A673 (cell line): ENCODE results near the gene DISP3. TPM values are rescaled to one million over a fixed set of nuclear protein-coding genes. Genes with fewer than 3 reads are reported as not detected.

Source experiments
- BruUV-seq: library from RNA; stranded (reverse); fragments of 400-500 nt; replicated peaks from 2 replicates; lab custom pipeline; 2021; lab: Mats Ljungman, UMichigan
- CTCF ChIA-PET: fragments of 300-600 bp; sonication (Branson Sonifier 250); formaldehyde crosslinking; loops from one replicate; lab custom pipeline; 2022; ENCODE audit warnings: antibody characterized with exemption; lab: Charles Lee
- POLR2A ChIA-PET: fragments of 300-600 bp; sonication (Branson Sonifier 250); formaldehyde crosslinking; loops from one replicate; lab custom pipeline; 2022; ENCODE audit warnings: antibody characterized with exemption; ENCODE audit not compliant: low non-redundant PET; lab: Charles Lee
- DNase-seq: peaks from one replicate; pipeline ENCODE4 v3.0.0-alpha.2; 2015; ENCODE audit warnings: low spot score
- H3K27ac ChIP-seq: fragments of 200-600 bp; sonication (generic); 2 replicates; pipeline ENCODE4 v1.5.1; 2016; ENCODE audit warnings: mixed run types, low read depth, mild to moderate bottlenecking, mixed read lengths, antibody characterized with exemption, low read length; ENCODE audit not compliant: poor library complexity, severe bottlenecking
- H3K27me3 ChIP-seq: fragments of 200-600 bp; sonication (generic); replicated peaks from 2 replicates; pipeline ENCODE4 v1.6.1; 2017; ENCODE audit warnings: mixed run types, low read depth, mild to moderate bottlenecking, mixed read lengths, antibody characterized with exemption, low read length; ENCODE audit not compliant: insufficient read depth, poor library complexity
- H3K36me3 ChIP-seq: fragments of 200-600 bp; sonication (generic); 2 replicates; pipeline ENCODE4 v1.6.1; 2016; ENCODE audit warnings: mixed run types, mild to moderate bottlenecking, mixed read lengths, antibody characterized with exemption, low read length; ENCODE audit not compliant: insufficient read depth, poor library complexity, severe bottlenecking
- H3K4me1 ChIP-seq: fragments of 200-600 bp; sonication (generic); 2 replicates; pipeline ENCODE4 v1.6.1; 2017; ENCODE audit warnings: mixed run types, mild to moderate bottlenecking, mixed read lengths, antibody characterized with exemption, low read length; ENCODE audit not compliant: insufficient read depth, poor library complexity, severe bottlenecking
- H3K4me3 ChIP-seq: fragments of 200-600 bp; sonication (generic); 2 replicates; pipeline ENCODE4 v1.5.1; 2016; ENCODE audit warnings: low read depth, mixed run types, mild to moderate bottlenecking, mixed read lengths, low read length; ENCODE audit not compliant: poor library complexity, severe bottlenecking
- H3K9me3 ChIP-seq: fragments of 200-600 bp; sonication (generic); 2 replicates; pipeline ENCODE4 v1.6.1; 2016; ENCODE audit warnings: mixed run types, low read depth, mild to moderate bottlenecking, mixed read lengths, antibody characterized with exemption, low read length; ENCODE audit not compliant: poor library complexity, severe bottlenecking
- EZH2 ChIP-seq: fragments of 200-600 bp; sonication (generic); IDR thresholded peaks from 2 replicates; pipeline ENCODE4 v1.6.1; 2017; ENCODE audit warnings: borderline replicate concordance, low read depth, mild to moderate bottlenecking, mixed read lengths, antibody characterized with exemption, low read length; ENCODE audit not compliant: poor library complexity, severe bottlenecking
- intact Hi-C: fragments of 100-400 bp; cut with micrococcal nuclease; formaldehyde crosslinking; loops from one replicate; pipeline ENCODE4 v1.10.0; 2022; ENCODE audit not compliant: unreplicated experiment
- total RNA-seq: library from RNA; stranded (reverse); gene quantifications from 2 replicates; pipeline ENCODE4 v1.2.3, GENCODE V29; 2021
- TF ChIP-seq, protein P1 (sequence below): fragments of 300-800, 200-600 bp; sonication (generic); conservative IDR thresholded peaks from 2 replicates; pipeline ENCODE4 v1.5.1; 2017; ENCODE audit warnings: low read depth, mild to moderate bottlenecking, antibody characterized with exemption, low read length, moderate library complexity, mixed read lengths

DISP3 gene
- total RNA-seq, 1 experiment from 2014 or later = 0.49 TPM

DNA sequence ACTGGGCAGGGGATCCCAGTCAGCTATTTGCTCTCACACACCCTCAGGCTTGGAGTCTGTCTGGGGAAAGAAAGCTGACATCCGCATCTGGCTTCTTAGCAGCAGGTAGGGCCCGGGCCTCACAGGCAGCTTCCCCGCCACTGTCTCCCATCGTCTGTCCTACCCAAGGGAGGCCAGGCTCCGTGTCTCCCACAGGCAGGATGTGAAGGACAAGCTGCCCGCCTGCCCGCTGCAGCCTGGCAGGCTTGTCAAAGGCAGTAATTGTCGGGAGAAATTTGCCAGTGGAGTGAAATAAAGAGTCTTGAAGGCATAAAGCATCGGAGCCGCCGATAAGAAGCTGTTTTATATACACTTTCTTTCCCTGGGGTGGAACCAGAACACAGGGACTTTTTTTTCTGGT lies 44.0 kb upstream of the DISP3 start:
- peaks cover 33% of the 10 kb centered on the region for H3K27me3 ChIP-seq
- no peak for TF ChIP-seq EZH2
- TF ChIP-seq, protein P1, sequence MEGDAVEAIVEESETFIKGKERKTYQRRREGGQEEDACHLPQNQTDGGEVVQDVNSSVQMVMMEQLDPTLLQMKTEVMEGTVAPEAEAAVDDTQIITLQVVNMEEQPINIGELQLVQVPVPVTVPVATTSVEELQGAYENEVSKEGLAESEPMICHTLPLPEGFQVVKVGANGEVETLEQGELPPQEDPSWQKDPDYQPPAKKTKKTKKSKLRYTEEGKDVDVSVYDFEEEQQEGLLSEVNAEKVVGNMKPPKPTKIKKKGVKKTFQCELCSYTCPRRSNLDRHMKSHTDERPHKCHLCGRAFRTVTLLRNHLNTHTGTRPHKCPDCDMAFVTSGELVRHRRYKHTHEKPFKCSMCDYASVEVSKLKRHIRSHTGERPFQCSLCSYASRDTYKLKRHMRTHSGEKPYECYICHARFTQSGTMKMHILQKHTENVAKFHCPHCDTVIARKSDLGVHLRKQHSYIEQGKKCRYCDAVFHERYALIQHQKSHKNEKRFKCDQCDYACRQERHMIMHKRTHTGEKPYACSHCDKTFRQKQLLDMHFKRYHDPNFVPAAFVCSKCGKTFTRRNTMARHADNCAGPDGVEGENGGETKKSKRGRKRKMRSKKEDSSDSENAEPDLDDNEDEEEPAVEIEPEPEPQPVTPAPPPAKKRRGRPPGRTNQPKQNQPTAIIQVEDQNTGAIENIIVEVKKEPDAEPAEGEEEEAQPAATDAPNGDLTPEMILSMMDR = no peak
- no peak for DNase-seq
- no peak overlapping the region for H3K27ac ChIP-seq
- POLR2A ChIA-PET = no interaction called here
- no peaks in the 10 kb centered on the region for H3K9me3 ChIP-seq
- intact Hi-C loops = no loop called here
- no TSS peak for BruUV-seq
- H3K4me1 ChIP-seq = no peaks in the 10 kb centered on the region
- H3K36me3 ChIP-seq = no peaks in the 10 kb centered on the region
- H3K4me3 ChIP-seq = no peak overlapping the region
- CTCF ChIA-PET = no interaction called here

DNA sequence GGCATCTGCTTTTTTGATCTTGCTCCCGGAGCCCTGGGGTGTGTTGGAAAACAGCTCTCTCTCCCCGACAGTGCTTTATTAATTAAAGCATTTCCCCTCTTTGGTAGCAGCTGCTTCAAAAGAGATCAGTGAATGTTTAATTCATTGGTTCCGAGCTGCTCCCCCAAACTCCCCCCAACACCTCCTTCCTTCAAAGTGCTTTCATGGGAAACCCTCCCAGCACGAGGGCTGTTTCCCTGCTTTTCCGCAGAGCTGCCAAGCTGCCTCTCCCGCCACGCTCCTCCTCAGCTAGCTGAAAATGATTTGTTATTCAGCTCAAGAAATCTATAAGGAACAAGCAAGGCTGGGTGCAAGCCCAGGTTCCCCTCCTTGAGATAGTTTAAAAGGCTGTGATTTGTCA lies 40.0 kb upstream of the DISP3 start:
- H3K27me3 ChIP-seq = peaks cover 63% of the 10 kb centered on the region
- no peaks in the 10 kb centered on the region for H3K4me1 ChIP-seq
- no peak for DNase-seq
- POLR2A ChIA-PET = no interaction called here
- H3K27ac ChIP-seq = no peak overlapping the region
- intact Hi-C loops = no loop called here
- TF ChIP-seq EZH2 = no peak
- TF ChIP-seq, protein P1 = no peak
- CTCF ChIA-PET = interaction anchor here (0.6 kb wide), 1 partner anchor 272 kb away, joined by 4 read pairs; no protein-coding TSS in a partner anchor
- H3K9me3 ChIP-seq = no peaks in the 10 kb centered on the region
- BruUV-seq = no TSS peak
- no peaks in the 10 kb centered on the region for H3K36me3 ChIP-seq
- H3K4me3 ChIP-seq = no peak overlapping the region

DNA sequence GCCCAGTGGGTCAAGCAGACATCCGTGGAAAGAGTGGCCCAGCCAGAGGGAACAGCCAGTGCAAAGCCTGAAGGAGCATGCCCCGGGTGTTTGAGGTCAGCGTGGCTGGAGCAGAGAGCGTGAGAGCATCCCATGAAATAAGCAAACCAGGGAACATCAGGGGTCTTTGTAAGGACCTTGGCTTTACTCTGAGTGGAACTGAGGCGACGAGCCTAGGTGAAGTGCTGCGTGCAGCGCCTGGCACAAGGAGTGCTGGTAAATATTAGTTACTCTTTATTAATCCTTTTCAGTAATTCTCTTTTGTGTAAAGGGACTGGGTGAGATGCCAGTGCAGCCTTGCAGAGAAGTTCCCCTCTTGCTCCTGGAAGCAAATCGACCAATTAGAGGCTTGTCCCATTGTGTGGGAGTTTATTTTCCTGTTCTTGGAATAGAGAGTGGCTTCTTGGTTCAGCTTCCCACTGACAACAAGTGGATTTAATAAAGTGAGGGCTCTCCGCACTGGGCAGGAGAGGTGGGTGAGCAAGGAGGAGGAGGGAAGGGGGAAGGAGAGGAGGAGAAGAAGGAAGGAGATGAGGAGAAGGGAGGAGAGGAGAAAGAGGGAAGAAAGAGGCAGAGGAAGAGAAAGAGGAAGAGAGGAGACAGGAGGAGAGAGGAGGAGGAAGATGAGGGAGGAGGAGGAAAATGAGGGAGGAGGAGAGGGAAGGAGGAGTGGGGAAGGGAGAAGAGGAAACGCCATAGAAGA lies 37.6 kb upstream of the DISP3 start:
- TF ChIP-seq, protein P1 = no peak
- no peak for TF ChIP-seq EZH2
- intact Hi-C loops = no loop called here
- no peaks in the 10 kb centered on the region for H3K4me1 ChIP-seq
- no peak overlapping the region for H3K27ac ChIP-seq
- BruUV-seq = no TSS peak
- ChIA-PET CTCF (no interaction called here), POLR2A (no interaction called here)
- no peak overlapping the region for H3K4me3 ChIP-seq
- H3K36me3 ChIP-seq = no peaks in the 10 kb centered on the region
- peaks cover 79% of the 10 kb centered on the region for H3K27me3 ChIP-seq
- H3K9me3 ChIP-seq = no peaks in the 10 kb centered on the region
- DNase-seq = no peak
